Adrenal gland (tissue), 5 donors: ENCODE measurements around the gene MBD3.
A peak's percentile ranks its signal among the peaks of the same experiment; 100 is the strongest.

Experiments
- CTCF ChIP-seq, 6 experiments: fragments of 450-650 bp in 4 of 6; fragments of 200-600 bp in 2 of 6; sonication (generic) in 1 of 6; IDR thresholded peaks; 1 replicate in 5 of 6; 2 replicates in 1 of 6; pipeline versions ENCODE4 v1.5.1 to v1.8.0; 2016 to 2021; ENCODE audit warnings: antibody characterized with exemption in 6 of 6, mild to moderate bottlenecking in 2 of 6, moderate library complexity in 1 of 6
- POLR2A ChIP-seq, 2 donors: fragments of 450-650 bp; IDR thresholded peaks; one replicate each; pipeline ENCODE4 v1.6.1; 2017; ENCODE audit warnings: antibody characterized with exemption in 2 of 2, mild to moderate bottlenecking in 2 of 2, moderate library complexity in 1 of 2
- donor health status: DM: no; HTN: no; CAD: no.

GRCh38 chr19:1590641-1591397 is 1.8 kb downstream of the MBD3 start:
- peak in 1 of 6 experiments; percentile 13 for TF ChIP-seq CTCF (IDR thresholded peaks at IDR 0.05)
- no peak for TF ChIP-seq POLR2A (IDR thresholded peaks at IDR 0.05)
